ENCODE results near the gene MAB21L2. TPM values are rescaled to one million over a fixed set of nuclear protein-coding genes. Genes with fewer than 3 reads are reported as not detected.

Gene MAB21L2
- polyA plus RNA-seq, 1 donor from 2014 or later, result 1.6 TPM

GRCh38 chr4:150619042-150619441 is 37.1 kb downstream of the MAB21L2 start:
- H3K9ac ChIP-seq (ENCODE audit: low read length), result no peak overlapping the region
- no peaks in the 10 kb centered on the region for H3F3A ChIP-seq (ENCODE audit: insufficient read depth, low read length, poor library complexity, severe bottlenecking)
- H3K27me3 ChIP-seq (ENCODE audit: insufficient read depth, low read depth, low read length), result no peaks in the 10 kb centered on the region
- no peaks in the 10 kb centered on the region for H3K79me2 ChIP-seq (replicated peaks; ENCODE audit: insufficient read depth, low read length)
- H3K27ac ChIP-seq (ENCODE audit: low read length), result no peak overlapping the region
- H4K20me1 ChIP-seq (ENCODE audit: insufficient read depth), result no peaks in the 10 kb centered on the region
- H3K36me3 ChIP-seq (ENCODE audit: insufficient read depth, low read length), result no peaks in the 10 kb centered on the region
- no peaks in the 10 kb centered on the region for H3K9me3 ChIP-seq (ENCODE audit: low read length)
- no peak overlapping the region for H2AFZ ChIP-seq (ENCODE audit: low read depth, low read length)
- H3K9me2 ChIP-seq (ENCODE audit: insufficient read depth, low read length), result no peaks in the 10 kb centered on the region
- no peak for TF ChIP-seq TAF1 (IDR thresholded peaks at IDR 0.05; ENCODE audit: low read depth)
- TF ChIP-seq, protein P1, sequence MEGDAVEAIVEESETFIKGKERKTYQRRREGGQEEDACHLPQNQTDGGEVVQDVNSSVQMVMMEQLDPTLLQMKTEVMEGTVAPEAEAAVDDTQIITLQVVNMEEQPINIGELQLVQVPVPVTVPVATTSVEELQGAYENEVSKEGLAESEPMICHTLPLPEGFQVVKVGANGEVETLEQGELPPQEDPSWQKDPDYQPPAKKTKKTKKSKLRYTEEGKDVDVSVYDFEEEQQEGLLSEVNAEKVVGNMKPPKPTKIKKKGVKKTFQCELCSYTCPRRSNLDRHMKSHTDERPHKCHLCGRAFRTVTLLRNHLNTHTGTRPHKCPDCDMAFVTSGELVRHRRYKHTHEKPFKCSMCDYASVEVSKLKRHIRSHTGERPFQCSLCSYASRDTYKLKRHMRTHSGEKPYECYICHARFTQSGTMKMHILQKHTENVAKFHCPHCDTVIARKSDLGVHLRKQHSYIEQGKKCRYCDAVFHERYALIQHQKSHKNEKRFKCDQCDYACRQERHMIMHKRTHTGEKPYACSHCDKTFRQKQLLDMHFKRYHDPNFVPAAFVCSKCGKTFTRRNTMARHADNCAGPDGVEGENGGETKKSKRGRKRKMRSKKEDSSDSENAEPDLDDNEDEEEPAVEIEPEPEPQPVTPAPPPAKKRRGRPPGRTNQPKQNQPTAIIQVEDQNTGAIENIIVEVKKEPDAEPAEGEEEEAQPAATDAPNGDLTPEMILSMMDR (IDR thresholded peaks at IDR 0.05; ENCODE audit: poor library complexity, severe bottlenecking), result no peak
- TF ChIP-seq EP300 (conservative IDR thresholded peaks at IDR 0.05; ENCODE audit: poor library complexity, severe bottlenecking), result no peak
- no peak for TF ChIP-seq SMC3 (conservative IDR thresholded peaks at IDR 0.05; ENCODE audit: poor library complexity)
- TF ChIP-seq, protein P2, sequence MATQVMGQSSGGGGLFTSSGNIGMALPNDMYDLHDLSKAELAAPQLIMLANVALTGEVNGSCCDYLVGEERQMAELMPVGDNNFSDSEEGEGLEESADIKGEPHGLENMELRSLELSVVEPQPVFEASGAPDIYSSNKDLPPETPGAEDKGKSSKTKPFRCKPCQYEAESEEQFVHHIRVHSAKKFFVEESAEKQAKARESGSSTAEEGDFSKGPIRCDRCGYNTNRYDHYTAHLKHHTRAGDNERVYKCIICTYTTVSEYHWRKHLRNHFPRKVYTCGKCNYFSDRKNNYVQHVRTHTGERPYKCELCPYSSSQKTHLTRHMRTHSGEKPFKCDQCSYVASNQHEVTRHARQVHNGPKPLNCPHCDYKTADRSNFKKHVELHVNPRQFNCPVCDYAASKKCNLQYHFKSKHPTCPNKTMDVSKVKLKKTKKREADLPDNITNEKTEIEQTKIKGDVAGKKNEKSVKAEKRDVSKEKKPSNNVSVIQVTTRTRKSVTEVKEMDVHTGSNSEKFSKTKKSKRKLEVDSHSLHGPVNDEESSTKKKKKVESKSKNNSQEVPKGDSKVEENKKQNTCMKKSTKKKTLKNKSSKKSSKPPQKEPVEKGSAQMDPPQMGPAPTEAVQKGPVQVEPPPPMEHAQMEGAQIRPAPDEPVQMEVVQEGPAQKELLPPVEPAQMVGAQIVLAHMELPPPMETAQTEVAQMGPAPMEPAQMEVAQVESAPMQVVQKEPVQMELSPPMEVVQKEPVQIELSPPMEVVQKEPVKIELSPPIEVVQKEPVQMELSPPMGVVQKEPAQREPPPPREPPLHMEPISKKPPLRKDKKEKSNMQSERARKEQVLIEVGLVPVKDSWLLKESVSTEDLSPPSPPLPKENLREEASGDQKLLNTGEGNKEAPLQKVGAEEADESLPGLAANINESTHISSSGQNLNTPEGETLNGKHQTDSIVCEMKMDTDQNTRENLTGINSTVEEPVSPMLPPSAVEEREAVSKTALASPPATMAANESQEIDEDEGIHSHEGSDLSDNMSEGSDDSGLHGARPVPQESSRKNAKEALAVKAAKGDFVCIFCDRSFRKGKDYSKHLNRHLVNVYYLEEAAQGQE (IDR thresholded peaks at IDR 0.05; ENCODE audit: borderline replicate concordance), result no peak
- TF ChIP-seq POLR2AphosphoS5 (IDR thresholded peaks at IDR 0.05), result no peak
- TF ChIP-seq EZH2 (IDR thresholded peaks at IDR 0.05; ENCODE audit: borderline replicate concordance, insufficient read depth, low read length, poor library complexity, severe bottlenecking), result no peak
- no peak for TF ChIP-seq MXI1 (conservative IDR thresholded peaks at IDR 0.05; ENCODE audit: poor library complexity, severe bottlenecking)
- TF ChIP-seq RAD21 (conservative IDR thresholded peaks at IDR 0.05), result no peak
- no peak overlapping the region for H3K4me3 ChIP-seq (ENCODE audit: low read length)
- no peak overlapping the region for H3K4me2 ChIP-seq (ENCODE audit: low read length)

- Histone ChIP-seq H3K27ac (ENCODE audit: low read length) (no peak overlapping the region), H3K27me3 (ENCODE audit: insufficient read depth, low read depth, low read length) (no peaks in the 10 kb centered on the region), H3K79me2 (replicated peaks; ENCODE audit: insufficient read depth, low read length) (no peaks in the 10 kb centered on the region), H3F3A (ENCODE audit: insufficient read depth, low read length, poor library complexity, severe bottlenecking) (no peaks in the 10 kb centered on the region), H3K9me2 (ENCODE audit: insufficient read depth, low read length) (no peaks in the 10 kb centered on the region), H4K20me1 (ENCODE audit: insufficient read depth) (no peaks in the 10 kb centered on the region), H3K4me3 (ENCODE audit: low read length) (no peak overlapping the region), H3K36me3 (ENCODE audit: insufficient read depth, low read length) (no peaks in the 10 kb centered on the region), H2AFZ (ENCODE audit: low read depth, low read length) (no peak overlapping the region), H3K9me3 (ENCODE audit: low read length) (no peaks in the 10 kb centered on the region), H3K9ac (ENCODE audit: low read length) (no peak overlapping the region), H3K4me2 (ENCODE audit: low read length) (no peak overlapping the region)
- TF ChIP-seq MXI1 (conservative IDR thresholded peaks at IDR 0.05; ENCODE audit: poor library complexity, severe bottlenecking), result no peak
- TF ChIP-seq EP300 (conservative IDR thresholded peaks at IDR 0.05; ENCODE audit: poor library complexity, severe bottlenecking), result no peak
- TF ChIP-seq, protein P1 (IDR thresholded peaks at IDR 0.05; ENCODE audit: poor library complexity, severe bottlenecking), result no peak
- TF ChIP-seq EZH2 (IDR thresholded peaks at IDR 0.05; ENCODE audit: borderline replicate concordance, insufficient read depth, low read length, poor library complexity, severe bottlenecking), result no peak
- no peak for TF ChIP-seq POLR2AphosphoS5 (IDR thresholded peaks at IDR 0.05)
- no peak for TF ChIP-seq RAD21 (conservative IDR thresholded peaks at IDR 0.05)
- TF ChIP-seq, protein P2 (IDR thresholded peaks at IDR 0.05; ENCODE audit: borderline replicate concordance), result no peak
- TF ChIP-seq TAF1 (IDR thresholded peaks at IDR 0.05; ENCODE audit: low read depth), result no peak
- no peak for TF ChIP-seq SMC3 (conservative IDR thresholded peaks at IDR 0.05; ENCODE audit: poor library complexity)
Measured at GRCh38 chr4:150624055-150624454, 42.1 kb downstream of the MAB21L2 start.

Data from neural cell (in vitro differentiated cells).